Vagina (tissue), 2 donors: Measurements from ENCODE around the gene TMEM135.
A peak's percentile ranks its signal among the peaks of the same experiment; 100 is the strongest.

Source experiments
- CTCF ChIP-seq, 3 experiments: fragments of 450-650 bp in 2 of 3; fragments of 200-600 bp in 1 of 3; sonication (generic) in 1 of 3; IDR thresholded peaks; one replicate each; pipeline ENCODE4 v1.5.1; 2017 to 2019; ENCODE audit warnings: antibody characterized with exemption in 3 of 3, mild to moderate bottlenecking in 2 of 3, moderate library complexity in 2 of 3
- POLR2AphosphoS5 ChIP-seq, 2 donors: sonication (generic); formaldehyde crosslinking; IDR thresholded peaks; one replicate each; pipeline ENCODE4 v1.9.0; 2017; ENCODE audit warnings: antibody characterized with exemption in 2 of 2, mild to moderate bottlenecking in 2 of 2, low read depth in 1 of 2; ENCODE audit not compliant: insufficient read depth in 1 of 2

GRCh38 chr11:87281496-87281895, 243.8 kb downstream of the TMEM135 start:
- TF ChIP-seq CTCF (IDR thresholded peaks at IDR 0.05): peak in 1 of 3 experiments; percentile 16
- peak in 1 of 2 donors; percentile 55 for TF ChIP-seq POLR2AphosphoS5 (IDR thresholded peaks at IDR 0.05; ENCODE audit: insufficient read depth in 1 of 2, low read depth in 1 of 2)
